Caco-2 (cell line): ENCODE measurements around the gene DENND2D. TPM values are rescaled to one million over a fixed set of nuclear protein-coding genes. Genes with fewer than 3 reads are reported as not detected.

ENCODE experiments used
- Bru-seq: library from RNA; stranded (reverse); fragments of 400-500 nt; gene quantifications from one replicate; lab custom pipeline; 2021; lab: Mats Ljungman, UMichigan
- BruChase-seq, 2 experiments: library from RNA; stranded (reverse); fragments of 400-500 nt; gene quantifications; one replicate each; lab custom pipeline; 2021; lab: Mats Ljungman, UMichigan
- BruUV-seq: library from RNA; stranded (reverse); fragments of 400-500 nt; replicated peaks from 2 replicates; lab custom pipeline; 2021; lab: Mats Ljungman, UMichigan
- CTCF ChIA-PET: fragments of 300-600 bp; sonication (Branson Sonifier 250); formaldehyde crosslinking; loops from one replicate; lab custom pipeline; 2022; ENCODE audit warnings: antibody characterized with exemption; lab: Charles Lee
- POLR2A ChIA-PET: fragments of 300-600 bp; sonication (Branson Sonifier 250); formaldehyde crosslinking; loops from one replicate; lab custom pipeline; 2022; ENCODE audit warnings: antibody characterized with exemption; lab: Charles Lee
- DNase-seq, 2 experiments: peaks; one replicate each; pipeline versions ENCODE4 v3.0.0 to v3.0.0-alpha.2; 2020 to 2022
- H3K27me3 ChIP-seq: replicated peaks from 2 replicates; pipeline ENCODE4 v1.6.0; 2011; ENCODE audit warnings: low read length; ENCODE audit not compliant: control insufficient read depth, insufficient read depth
- H3K36me3 ChIP-seq: 2 replicates; pipeline ENCODE4 v1.5.1; 2011; ENCODE audit warnings: low read length; ENCODE audit not compliant: control insufficient read depth, insufficient read depth
- H3K4me1 ChIP-seq: fragments of 250-450 bp; sonication (Bioruptor Pico); 2 replicates; pipeline ENCODE4 v1.5.1; 2020; ENCODE audit warnings: mild to moderate bottlenecking
- H3K4me3 ChIP-seq: 2 replicates; pipeline ENCODE4 v1.5.1; 2011; ENCODE audit warnings: low read depth, mild to moderate bottlenecking, control low read depth, low read length
- H3K9me3 ChIP-seq: fragments of 250-450 bp; sonication (Bioruptor Pico); 2 replicates; pipeline ENCODE4 v1.5.1; 2020; ENCODE audit warnings: mild to moderate bottlenecking, moderate library complexity
- H3K27ac Mint-ChIP-seq: one replicate; pipeline ENCODE4 v1.8.0; 2022; ENCODE audit warnings: mixed read lengths; ENCODE audit not compliant: unreplicated experiment
- H3K27me3 Mint-ChIP-seq: one replicate; pipeline ENCODE4 v1.8.0; 2022; ENCODE audit warnings: mixed read lengths; ENCODE audit not compliant: insufficient read depth, unreplicated experiment
- H3K36me3 Mint-ChIP-seq: one replicate; pipeline ENCODE4 v1.8.0; 2022; ENCODE audit warnings: mild to moderate bottlenecking, mixed read lengths; ENCODE audit not compliant: insufficient read depth, unreplicated experiment
- H3K4me1 Mint-ChIP-seq: one replicate; pipeline ENCODE4 v1.8.0; 2022; ENCODE audit warnings: low read depth, mixed read lengths; ENCODE audit not compliant: unreplicated experiment
- H3K4me3 Mint-ChIP-seq: one replicate; pipeline ENCODE4 v1.8.0; 2022; ENCODE audit warnings: mild to moderate bottlenecking, moderate library complexity, mixed read lengths; ENCODE audit not compliant: unreplicated experiment
- H3K9me3 Mint-ChIP-seq: one replicate; pipeline ENCODE4 v1.8.0; 2022; ENCODE audit warnings: mixed read lengths; ENCODE audit not compliant: unreplicated experiment
- CTCF ChIP-seq, 2 experiments: fragments of 200-600 bp in 1 of 2; IDR thresholded peaks; 1 replicate in 1 of 2; 2 replicates in 1 of 2; pipeline versions ENCODE4 v1.5.1 to v1.8.0; 2011 to 2022; ENCODE audit warnings: antibody characterized with exemption in 1 of 2, control low read depth in 1 of 2, inconsistent platforms in 1 of 2, low read depth in 1 of 2, low read length in 1 of 2, mild to moderate bottlenecking in 1 of 2, moderate library complexity in 1 of 2; ENCODE audit not compliant: insufficient read depth in 1 of 2, severe bottlenecking in 1 of 2, unreplicated experiment in 1 of 2
- intact Hi-C: fragments of 100-400 bp; cut with micrococcal nuclease; formaldehyde crosslinking; loops from one replicate; pipeline ENCODE4 v1.10.0; 2022; ENCODE audit not compliant: unreplicated experiment
- long read RNA-seq: library from polyadenylated mRNA; stranded (forward); transcript quantifications from one replicate; pipeline ENCODE4 v2.0.0, GENCODE V29; 2022
- total RNA-seq: library from RNA; stranded (reverse); gene quantifications from 2 replicates; pipeline ENCODE4 v1.2.3, GENCODE V29; 2022

Gene DENND2D
- total RNA-seq, result 20.4 and 23.2 TPM in 2 replicates
- percentile 68 among the genes with signal in this experiment for Bru-seq, nascent RNA
- percentile 66 among the genes with signal in this experiment for BruChase-seq, experiment 1, labeled RNA remaining after a 2-hour chase
- BruChase-seq, experiment 2, labeled RNA remaining after a 6-hour chase, result percentile 65 among the genes with signal in this experiment
- long read RNA-seq, transcript DENND2D-202 (12 exons, 1,894 nt), result major isoform, 20 of 35 reads
- long read RNA-seq, partial matches to known transcripts, result 5 of 35 reads
- long read RNA-seq, other reads (novel, unspliced or antisense), result 10 of 35 reads

- Histone ChIP-seq H3K36me3 (peaks cover 2% of the 10 kb centered on the region; the same call in 1 of the 2 replicates), H3K4me1 (peaks cover 33% of the 10 kb centered on the region), H3K4me3 (no peak within 1 kb of the TSS), H3K27me3 (no peaks in the 10 kb centered on the region), H3K9me3 (no peaks in the 10 kb centered on the region)
- H3K4me1 Mint-ChIP-seq, result peaks cover 9% of the 10 kb centered on the region
- peaks cover 12% of the 10 kb centered on the region for H3K36me3 Mint-ChIP-seq
- no peak for TF ChIP-seq CTCF (IDR thresholded peaks at IDR 0.05; ENCODE audit: insufficient read depth in 1 of 2, low read depth in 1 of 2, low read length in 1 of 2, severe bottlenecking in 1 of 2, unreplicated experiment in 1 of 2)
- CTCF ChIA-PET, result no interaction called here
- H3K9me3 Mint-ChIP-seq, result no peaks in the 10 kb centered on the region
- POLR2A ChIA-PET, result no interaction called here
- intact Hi-C loops, result loop anchor here (5.0 kb wide), 3 partner anchors 38 to 132 kb away; partner anchors contain the start of genes CEPT1 and DRAM2
- DNase-seq, result no peak
- H3K27ac Mint-ChIP-seq, result no peak within 1 kb of the TSS
- no TSS peak for BruUV-seq
- no peaks in the 10 kb centered on the region for H3K27me3 Mint-ChIP-seq
- H3K4me3 Mint-ChIP-seq, result no peak within 1 kb of the TSS
These were observed at the start of gene DENND2D for GRCh38 chr1:111199881-111200801. Gene DENND2D (minus strand): TSS chr1:111200646. CDS start chr1:111200459, 187 bp downstream.

GRCh38 chr1:111249960-111250359 is 49.5 kb upstream of the DENND2D start:
- intact Hi-C loops, result no loop called here
- no peaks in the 10 kb centered on the region for H3K4me1 ChIP-seq
- BruUV-seq, result no TSS peak
- H3K9me3 ChIP-seq, result no peaks in the 10 kb centered on the region
- no peak for TF ChIP-seq CTCF (IDR thresholded peaks at IDR 0.05; ENCODE audit: insufficient read depth in 1 of 2, low read depth in 1 of 2, low read length in 1 of 2, severe bottlenecking in 1 of 2, unreplicated experiment in 1 of 2)
- ChIA-PET POLR2A (no interaction called here), CTCF (no interaction called here)
- Mint-ChIP-seq H3K27ac (no peak overlapping the region), H3K9me3 (no peaks in the 10 kb centered on the region), H3K4me1 (no peaks in the 10 kb centered on the region), H3K27me3 (no peaks in the 10 kb centered on the region), H3K36me3 (no peaks in the 10 kb centered on the region), H3K4me3 (no peak overlapping the region)
- no peaks in the 10 kb centered on the region for H3K36me3 ChIP-seq
- no peak for DNase-seq
- H3K4me3 ChIP-seq, result no peak overlapping the region
- H3K27me3 ChIP-seq, result no peaks in the 10 kb centered on the region

GRCh38 chr1:111247125-111247838 is 46.8 kb upstream of the DENND2D start:
- no peaks in the 10 kb centered on the region for H3K4me1 ChIP-seq
- no peak overlapping the region for H3K27ac Mint-ChIP-seq
- H3K36me3 ChIP-seq, result no peaks in the 10 kb centered on the region
- H3K9me3 ChIP-seq, result no peaks in the 10 kb centered on the region
- ChIA-PET POLR2A (no interaction called here), CTCF (no interaction called here)
- no peaks in the 10 kb centered on the region for H3K27me3 ChIP-seq
- intact Hi-C loops, result no loop called here
- no TSS peak for BruUV-seq
- no peak for TF ChIP-seq CTCF (IDR thresholded peaks at IDR 0.05; ENCODE audit: insufficient read depth in 1 of 2, low read depth in 1 of 2, low read length in 1 of 2, severe bottlenecking in 1 of 2, unreplicated experiment in 1 of 2)
- no peak overlapping the region for H3K4me3 ChIP-seq
- H3K4me1 Mint-ChIP-seq, result no peaks in the 10 kb centered on the region
- H3K36me3 Mint-ChIP-seq, result no peaks in the 10 kb centered on the region
- no peak overlapping the region for H3K4me3 Mint-ChIP-seq
- H3K27me3 Mint-ChIP-seq, result no peaks in the 10 kb centered on the region
- no peak for DNase-seq
- no peaks in the 10 kb centered on the region for H3K9me3 Mint-ChIP-seq
